Kidney (tissue), 22 donors: ENCODE results near the gene TES. TPM values are rescaled to one million over a fixed set of nuclear protein-coding genes. Genes with fewer than 3 reads are reported as not detected.

Source experiments
- DNase-seq, 5 donors: peaks; one replicate each; pipeline ENCODE4 v3.0.0-alpha.2; 2013 to 2020
- FAIRE-seq: peaks from 2 replicates; lab custom pipeline; 2012; peaks lifted over from hg19 to GRCh38; lab: Jason Lieb, UNC
- H3K27ac ChIP-seq, 2 donors: one replicate each; pipeline ENCODE4 v1.7.0; 2013; ENCODE audit warnings: low read depth in 2 of 2, low read length in 2 of 2, inconsistent platforms in 1 of 2
- H3K27me3 ChIP-seq: one replicate; pipeline ENCODE4 v1.7.1; 2013; ENCODE audit warnings: low read length, inconsistent platforms; ENCODE audit not compliant: control insufficient read depth, insufficient read depth
- H3K36me3 ChIP-seq, 3 donors: one replicate each; pipeline versions ENCODE4 v1.7.0 to v1.7.1; 2013; ENCODE audit warnings: low read length in 3 of 3, control low read depth in 1 of 3, inconsistent platforms in 1 of 3; ENCODE audit not compliant: insufficient read depth in 3 of 3, control insufficient read depth in 2 of 3
- H3K4me1 ChIP-seq, 3 donors: one replicate each; pipeline versions ENCODE4 v1.7.0 to v1.7.1; 2013; ENCODE audit warnings: low read length in 3 of 3, inconsistent platforms in 1 of 3, low read depth in 1 of 3; ENCODE audit not compliant: control insufficient read depth in 2 of 3, insufficient read depth in 2 of 3
- H3K4me3 ChIP-seq, 3 donors: one replicate each; pipeline versions ENCODE4 v1.7.0 to v1.8.1; 2013; ENCODE audit warnings: low read length in 3 of 3, control low read depth in 1 of 3, inconsistent platforms in 1 of 3
- H3K9ac ChIP-seq, 3 donors: one replicate each; pipeline versions ENCODE4 v1.7.0 to v1.7.1; 2013; ENCODE audit warnings: low read length in 3 of 3, control low read depth in 1 of 3, inconsistent platforms in 1 of 3
- H3K9me3 ChIP-seq, 3 donors: one replicate each; pipeline versions ENCODE4 v1.7.0 to v1.7.1; 2013; ENCODE audit warnings: low read length in 3 of 3, control low read depth in 1 of 3, inconsistent platforms in 1 of 3; ENCODE audit not compliant: control insufficient read depth in 2 of 3, insufficient read depth in 1 of 3
- CTCF ChIP-seq: IDR thresholded peaks from 3 replicates; pipeline ENCODE4 v1.5.1; 2012; ENCODE audit warnings: mild to moderate bottlenecking, moderate library complexity, borderline replicate concordance; ENCODE audit not compliant: insufficient read depth; ENCODE audit errors: extremely low read depth
- intact Hi-C: fragments of 100-400 bp; cut with DNase I; formaldehyde crosslinking; loops from one replicate; pipeline ENCODE4 v1.11.1; 2022
- long read RNA-seq, 10 donors: library from polyadenylated mRNA in 1 of 10; unstranded in 1 of 10; transcript quantifications; one replicate each; pipeline ENCODE4 v2.0.0 and lab custom pipeline, GENCODE V29; 2021 to 2026
- polyA plus RNA-seq: library from polyadenylated mRNA; stranded (reverse); fragments of 350-450 nt; fragmentation: Illumina TruSeq; extraction: RNeasy Lipid Tissue Mini Kit (QIAGEN cat#74804); gene quantifications from one replicate; pipeline ENCODE4 v1.2.3, GENCODE V29; 2014; ENCODE audit warnings: low read depth, low replicate concordance; ENCODE audit not compliant: insufficient read depth
- total RNA-seq: library from RNA; stranded (reverse); fragmentation: NEBNext Ultra II Directional; extraction: Animal tissue kit (Norgen Biotek cat#: 25700); gene quantifications from one replicate; pipeline ENCODE4 v1.2.1, GENCODE V29; 2021
- donor health status: control.
- donor health status: control.
- donor health status: control.
- donor health status: control.
- donor health status: control.
- donor health status: DM: yes; HTN: yes; CAD: no.
- donor health status: Normal renal cell carcinoma (clear cell type).

The TES gene
- total RNA-seq (108 TPM), polyA plus RNA-seq (21.5 TPM)
- long read RNA-seq, donor 1, transcript TES-201 (7 exons, 2,782 nt), result major isoform, 23 of 36 reads
- long read RNA-seq, donor 1, partial matches to known transcripts, result 9 of 36 reads
- long read RNA-seq, donor 1, other reads (novel, unspliced or antisense), result 0 of 36 reads
- long read RNA-seq, donor 2, transcript TES-201 (7 exons, 2,782 nt), result major isoform, 21 of 125 reads
- long read RNA-seq, donor 2, partial matches to known transcripts, result 99 of 125 reads
- long read RNA-seq, donor 2, other reads (novel, unspliced or antisense), result 0 of 125 reads
- long read RNA-seq, donor 3, transcript TES-201 (7 exons, 2,782 nt), result major isoform, 24 of 54 reads
- long read RNA-seq, donor 3, partial matches to known transcripts, result 25 of 54 reads
- long read RNA-seq, donor 3, other reads (novel, unspliced or antisense), result 0 of 54 reads
- long read RNA-seq, donor 4, transcript TES-201 (7 exons, 2,782 nt), result major isoform, 26 of 52 reads
- long read RNA-seq, donor 4, partial matches to known transcripts, result 24 of 52 reads
- long read RNA-seq, donor 4, other reads (novel, unspliced or antisense), result 0 of 52 reads
- long read RNA-seq, donor 5, partial matches to known transcripts, result 0 of 3 reads
- long read RNA-seq, donor 5, other reads (novel, unspliced or antisense), result 0 of 3 reads
- long read RNA-seq, donor 6, transcript TES-201 (7 exons, 2,782 nt), result major isoform, 5 of 30 reads
- long read RNA-seq, donor 6, partial matches to known transcripts, result 22 of 30 reads
- long read RNA-seq, donor 6, other reads (novel, unspliced or antisense), result 0 of 30 reads
- long read RNA-seq, donor 7, transcript TES-201 (7 exons, 2,782 nt), result major isoform, 106 of 129 reads
- long read RNA-seq, donor 7, partial matches to known transcripts, result 12 of 129 reads
- long read RNA-seq, donor 7, other reads (novel, unspliced or antisense), result 8 of 129 reads
- long read RNA-seq, donor 8, transcript TES-201 (7 exons, 2,782 nt), result major isoform, 20 of 56 reads
- long read RNA-seq, donor 8, partial matches to known transcripts, result 33 of 56 reads
- long read RNA-seq, donor 8, other reads (novel, unspliced or antisense), result 0 of 56 reads
- long read RNA-seq, donor 9, transcript TES-201 (7 exons, 2,782 nt), result major isoform, 6 of 16 reads
- long read RNA-seq, donor 9, partial matches to known transcripts, result 6 of 16 reads
- long read RNA-seq, donor 9, other reads (novel, unspliced or antisense), result 0 of 16 reads
- long read RNA-seq, donor 10, transcript TES-201 (7 exons, 2,782 nt), result major isoform, 12 of 71 reads
- long read RNA-seq, donor 10, transcript TES-211 (3 exons, 911 nt), result minor isoform, 8 of 71 reads
- long read RNA-seq, donor 10, partial matches to known transcripts, result 46 of 71 reads
- long read RNA-seq, donor 10, other reads (novel, unspliced or antisense), result 0 of 71 reads

- Histone ChIP-seq H3K9me3 (no peaks in the 10 kb centered on the region), H3K27ac (peak within 1 kb of the TSS; percentile 91 to 94), H3K36me3 (no peaks in the 10 kb centered on the region), H3K27me3 (no peaks in the 10 kb centered on the region), H3K4me1 (peaks cover 2 to 7% (median 2%) of the 10 kb centered on the region in 3 donors), H3K9ac (peak within 1 kb of the TSS; percentile 63 to 88 (median 87)), H3K4me3 (peak within 1 kb of the TSS; percentile 86 to 91 (median 86))
- intact Hi-C loops, result no loop called here
- DNase-seq (peak; percentile 80 to 92 (median 85)), FAIRE-seq (no peak)
- TF ChIP-seq CTCF, result no peak
Observed at GRCh38 chr7:116210345-116211005, at the start of gene TES. TSS of gene TES (plus strand) at chr7:116210539. CDS start at chr7:116210708, 169 bp downstream.

GRCh38 chr7:116161728-116162127 lies 48.6 kb upstream of the TES start:
- H3K9me3 ChIP-seq, result no peaks in the 10 kb centered on the region
- no peak overlapping the region for H3K9ac ChIP-seq
- H3K27ac ChIP-seq, result no peak overlapping the region
- intact Hi-C loops, result no loop called here
- no peaks in the 10 kb centered on the region for H3K27me3 ChIP-seq
- no peaks in the 10 kb centered on the region for H3K4me1 ChIP-seq
- H3K4me3 ChIP-seq, result no peak overlapping the region
- FAIRE-seq (no peak), DNase-seq (peak in 2 of 5 donors; percentile 40 to 52)
- no peaks in the 10 kb centered on the region for H3K36me3 ChIP-seq
- no peak for TF ChIP-seq CTCF

- no peaks in the 10 kb centered on the region for H3K36me3 ChIP-seq
- H3K9ac ChIP-seq, result no peak overlapping the region
- H3K4me1 ChIP-seq, result no peaks in the 10 kb centered on the region
- H3K9me3 ChIP-seq, result no peaks in the 10 kb centered on the region
- no peak overlapping the region for H3K4me3 ChIP-seq
- no peak overlapping the region for H3K27ac ChIP-seq
- no peaks in the 10 kb centered on the region for H3K27me3 ChIP-seq
- FAIRE-seq (no peak), DNase-seq (no peak)
- no peak for TF ChIP-seq CTCF
- intact Hi-C loops, result no loop called here
Observed at GRCh38 chr7:116162254-116162653, 48.1 kb upstream of the TES start.
